Breast epithelium (tissue), 4 donors: ENCODE measurements around the gene SLC4A1AP. TPM values are rescaled to one million over a fixed set of nuclear protein-coding genes. Genes with fewer than 3 reads are reported as not detected.

Source experiments
- DNase-seq, 2 donors: peaks; one replicate each; pipeline ENCODE4 v3.0.0-alpha.2; 2019; ENCODE audit warnings: low spot score in 2 of 2
- H3K27ac ChIP-seq, 2 donors: fragments of 200-600 bp; sonication (generic) in 1 of 2; one replicate each; pipeline ENCODE4 v1.5.1; 2016 to 2019; ENCODE audit warnings: mild to moderate bottlenecking in 1 of 2
- H3K27me3 ChIP-seq, 2 donors: fragments of 200-600 bp; sonication (generic) in 1 of 2; one replicate each; pipeline versions ENCODE4 v1.5.1 to v1.6.0; 2017 to 2019; ENCODE audit warnings: control low read depth in 1 of 2, mild to moderate bottlenecking in 1 of 2
- H3K36me3 ChIP-seq: fragments of 200-600 bp; one replicate; pipeline ENCODE4 v1.5.1; 2019
- H3K4me1 ChIP-seq, 2 donors: fragments of 200-600 bp; sonication (generic); one replicate each; pipeline ENCODE4 v1.5.1; 2016 to 2019; ENCODE audit warnings: control low read depth in 1 of 2
- H3K4me3 ChIP-seq, 3 donors: fragments of 200-600 bp; sonication (generic); 1 replicate in 2 of 3; 2 replicates in 1 of 3; pipeline ENCODE4 v1.5.1; 2016 to 2019; ENCODE audit warnings: mild to moderate bottlenecking in 3 of 3, moderate library complexity in 2 of 3
- H3K9me3 ChIP-seq, 2 donors: fragments of 200-600 bp; sonication (generic) in 1 of 2; one replicate each; pipeline ENCODE4 v1.5.1; 2016 to 2019; ENCODE audit warnings: control low read depth in 1 of 2
- POLR2A ChIP-seq: fragments of 450-650 bp; IDR thresholded peaks from one replicate; pipeline ENCODE4 v1.6.1; 2016; ENCODE audit warnings: antibody characterized with exemption, mild to moderate bottlenecking, moderate library complexity
- POLR2AphosphoS5 ChIP-seq, 3 donors: sonication (generic); formaldehyde crosslinking; IDR thresholded peaks; one replicate each; pipeline ENCODE4 v1.6.1; 2017; ENCODE audit warnings: antibody characterized with exemption in 3 of 3
- intact Hi-C: fragments of 100-400 bp; cut with DNase I; formaldehyde crosslinking; loops from one replicate; pipeline ENCODE4 v1.15.1; 2023; ENCODE audit warnings: low total_unique reads
- total RNA-seq, 3 donors: library from RNA; depleted of rRNA; stranded (reverse); fragments of >200 nt; gene quantifications; one replicate each; pipeline ENCODE4 v1.1.0, GENCODE V29; 2016
- TF ChIP-seq, protein P1 (sequence below), 3 donors: fragments of 450-650 bp; IDR thresholded peaks; one replicate each; pipeline ENCODE4 v1.5.1; 2016 to 2017; ENCODE audit warnings: antibody characterized with exemption in 3 of 3, mild to moderate bottlenecking in 3 of 3, moderate library complexity in 3 of 3

SLC4A1AP gene, protein sequence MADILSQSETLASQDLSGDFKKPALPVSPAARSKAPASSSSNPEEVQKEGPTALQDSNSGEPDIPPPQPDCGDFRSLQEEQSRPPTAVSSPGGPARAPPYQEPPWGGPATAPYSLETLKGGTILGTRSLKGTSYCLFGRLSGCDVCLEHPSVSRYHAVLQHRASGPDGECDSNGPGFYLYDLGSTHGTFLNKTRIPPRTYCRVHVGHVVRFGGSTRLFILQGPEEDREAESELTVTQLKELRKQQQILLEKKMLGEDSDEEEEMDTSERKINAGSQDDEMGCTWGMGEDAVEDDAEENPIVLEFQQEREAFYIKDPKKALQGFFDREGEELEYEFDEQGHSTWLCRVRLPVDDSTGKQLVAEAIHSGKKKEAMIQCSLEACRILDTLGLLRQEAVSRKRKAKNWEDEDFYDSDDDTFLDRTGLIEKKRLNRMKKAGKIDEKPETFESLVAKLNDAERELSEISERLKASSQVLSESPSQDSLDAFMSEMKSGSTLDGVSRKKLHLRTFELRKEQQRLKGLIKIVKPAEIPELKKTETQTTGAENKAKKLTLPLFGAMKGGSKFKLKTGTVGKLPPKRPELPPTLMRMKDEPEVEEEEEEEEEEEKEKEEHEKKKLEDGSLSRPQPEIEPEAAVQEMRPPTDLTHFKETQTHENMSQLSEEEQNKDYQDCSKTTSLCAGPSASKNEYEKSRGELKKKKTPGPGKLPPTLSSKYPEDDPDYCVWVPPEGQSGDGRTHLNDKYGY
- total RNA-seq = 10 to 100 TPM; 23.3 to 27.1 (median 24.3) TPM

DNA sequence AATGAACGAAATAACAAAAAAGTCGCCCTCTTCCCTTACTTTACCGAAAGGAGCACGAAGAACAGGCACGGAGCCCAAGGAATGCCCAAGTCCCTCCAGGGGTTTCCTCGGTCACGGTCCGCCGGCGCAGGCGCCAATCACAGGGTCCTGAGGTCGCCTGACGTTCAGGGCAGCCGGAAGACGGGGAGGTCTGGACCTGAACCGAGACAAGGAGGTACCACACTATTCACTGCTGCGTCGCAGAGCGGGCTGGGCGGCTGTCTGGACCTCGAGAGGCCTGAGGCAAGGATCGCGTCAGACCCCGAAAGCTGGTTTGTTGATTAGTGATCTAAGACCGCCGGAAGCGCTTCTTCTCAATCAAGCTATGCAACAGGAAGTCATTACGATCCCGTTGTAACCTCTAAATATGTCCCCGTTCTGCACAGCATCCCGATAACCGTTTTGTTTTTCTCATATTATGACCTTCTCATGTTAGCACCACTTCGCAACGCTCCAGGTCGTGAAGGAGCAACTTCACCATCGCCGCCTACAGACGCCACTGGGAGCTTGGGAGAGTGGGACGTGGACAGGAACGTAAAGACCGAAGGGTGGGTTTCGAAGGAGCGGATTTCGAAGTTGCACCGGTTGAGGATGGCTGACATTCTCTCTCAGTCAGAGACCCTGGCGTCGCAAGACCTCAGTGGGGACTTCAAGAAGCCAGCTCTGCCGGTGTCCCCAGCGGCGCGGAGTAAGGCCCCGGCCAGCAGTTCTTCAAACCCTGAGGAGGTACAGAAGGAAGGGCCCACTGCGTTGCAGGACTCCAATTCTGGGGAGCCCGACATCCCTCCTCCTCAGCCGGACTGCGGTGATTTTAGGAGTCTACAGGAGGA lies at the start of gene SLC4A1AP, which contains the start of gene SUPT7L:
Gene SLC4A1AP, plus strand, starts transcription at position 605 of the 869 bp plus-strand sequence. Its CDS starts 26 bp downstream, at position 631.
Gene SUPT7L, minus strand, starts transcription at position 330 of the 869 bp plus-strand sequence. CDS start 1,422 bp downstream, outside the sequence.
- H3K4me1 ChIP-seq = peaks cover 0 to 5% of the 10 kb centered on the region in 2 donors
- H3K27me3 ChIP-seq = no peaks in the 10 kb centered on the region
- intact Hi-C loops = no loop called here
- H3K9me3 ChIP-seq = no peaks in the 10 kb centered on the region
- H3K27ac ChIP-seq = peak within 1 kb of the TSS; percentile 86 to 96
- DNase-seq = peak; percentile 43 to 65
- H3K4me3 ChIP-seq = peak within 1 kb of the TSS; percentile 76 to 95 (median 77)
- TF ChIP-seq, protein P1, sequence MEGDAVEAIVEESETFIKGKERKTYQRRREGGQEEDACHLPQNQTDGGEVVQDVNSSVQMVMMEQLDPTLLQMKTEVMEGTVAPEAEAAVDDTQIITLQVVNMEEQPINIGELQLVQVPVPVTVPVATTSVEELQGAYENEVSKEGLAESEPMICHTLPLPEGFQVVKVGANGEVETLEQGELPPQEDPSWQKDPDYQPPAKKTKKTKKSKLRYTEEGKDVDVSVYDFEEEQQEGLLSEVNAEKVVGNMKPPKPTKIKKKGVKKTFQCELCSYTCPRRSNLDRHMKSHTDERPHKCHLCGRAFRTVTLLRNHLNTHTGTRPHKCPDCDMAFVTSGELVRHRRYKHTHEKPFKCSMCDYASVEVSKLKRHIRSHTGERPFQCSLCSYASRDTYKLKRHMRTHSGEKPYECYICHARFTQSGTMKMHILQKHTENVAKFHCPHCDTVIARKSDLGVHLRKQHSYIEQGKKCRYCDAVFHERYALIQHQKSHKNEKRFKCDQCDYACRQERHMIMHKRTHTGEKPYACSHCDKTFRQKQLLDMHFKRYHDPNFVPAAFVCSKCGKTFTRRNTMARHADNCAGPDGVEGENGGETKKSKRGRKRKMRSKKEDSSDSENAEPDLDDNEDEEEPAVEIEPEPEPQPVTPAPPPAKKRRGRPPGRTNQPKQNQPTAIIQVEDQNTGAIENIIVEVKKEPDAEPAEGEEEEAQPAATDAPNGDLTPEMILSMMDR (IDR thresholded peaks at IDR 0.05) = no peak
- no peak for TF ChIP-seq POLR2A
- TF ChIP-seq POLR2AphosphoS5 (IDR thresholded peaks at IDR 0.05) = peak; percentile 89 to 97 (median 92)
- H3K36me3 ChIP-seq = no peaks in the 10 kb centered on the region

DNA sequence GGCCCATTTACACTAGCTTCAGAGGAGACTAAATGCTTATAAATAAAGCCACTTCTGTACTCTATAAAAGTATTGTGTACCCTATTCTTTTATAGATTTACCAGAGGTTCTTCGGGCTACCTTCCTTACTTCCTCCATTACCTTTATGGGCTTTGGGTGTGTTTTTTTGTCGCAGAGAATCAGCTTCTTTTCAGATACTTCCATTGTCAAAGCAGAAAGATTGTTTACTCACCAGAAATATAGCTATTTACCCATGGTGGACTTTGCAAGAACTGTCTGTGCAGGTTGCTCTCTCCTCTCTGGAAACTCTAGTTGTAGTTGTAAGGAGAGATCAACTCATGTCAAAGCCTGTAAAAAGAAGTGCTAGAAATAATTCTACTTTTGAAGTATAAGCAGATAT lies 49.7 kb upstream of the SLC4A1AP start:
- DNase-seq = no peak
- H3K36me3 ChIP-seq = no peaks in the 10 kb centered on the region
- no peaks in the 10 kb centered on the region for H3K4me1 ChIP-seq
- TF ChIP-seq, protein P1 (IDR thresholded peaks at IDR 0.05) = no peak
- no peak for TF ChIP-seq POLR2A
- no peak for TF ChIP-seq POLR2AphosphoS5 (IDR thresholded peaks at IDR 0.05)
- H3K27me3 ChIP-seq = no peaks in the 10 kb centered on the region
- H3K27ac ChIP-seq = no peak overlapping the region
- intact Hi-C loops = no loop called here
- no peak overlapping the region for H3K4me3 ChIP-seq
- no peaks in the 10 kb centered on the region for H3K9me3 ChIP-seq

GRCh38 chr2:27615316-27615715 lies 48.4 kb upstream of the SLC4A1AP start:
- intact Hi-C loops = no loop called here
- TF ChIP-seq POLR2AphosphoS5 (IDR thresholded peaks at IDR 0.05) (no peak), POLR2A (no peak)
- TF ChIP-seq, protein P1 (IDR thresholded peaks at IDR 0.05) = no peak
- H3K27ac ChIP-seq = no peak overlapping the region
- no peak for DNase-seq
- no peaks in the 10 kb centered on the region for H3K36me3 ChIP-seq
- H3K27me3 ChIP-seq = no peaks in the 10 kb centered on the region
- no peaks in the 10 kb centered on the region for H3K4me1 ChIP-seq
- H3K4me3 ChIP-seq = no peak overlapping the region
- H3K9me3 ChIP-seq = no peaks in the 10 kb centered on the region

DNA sequence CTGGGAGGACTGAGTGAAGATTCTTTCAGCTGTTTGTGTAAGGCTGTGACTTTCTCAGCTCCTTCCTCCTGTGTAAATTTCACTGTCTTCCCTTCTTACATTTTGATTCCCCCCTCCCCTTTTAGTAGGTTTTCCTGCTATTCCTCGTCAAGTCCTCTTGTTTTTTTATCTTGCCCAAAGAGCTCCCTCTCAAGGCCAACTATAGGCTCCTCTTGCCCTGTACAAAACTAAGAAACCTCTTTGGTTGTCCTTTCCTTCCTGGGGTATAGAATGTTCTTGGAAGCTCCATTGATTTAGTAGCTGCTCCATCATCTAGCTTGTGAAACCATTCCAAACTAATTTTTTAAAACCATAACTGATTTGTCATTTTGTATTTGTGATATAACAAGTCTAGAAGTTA lies 42.2 kb upstream of the SLC4A1AP start:
- DNase-seq = no peak
- intact Hi-C loops = no loop called here
- Histone ChIP-seq H3K36me3 (no peaks in the 10 kb centered on the region), H3K4me3 (no peak overlapping the region), H3K27ac (no peak overlapping the region), H3K4me1 (no peaks in the 10 kb centered on the region), H3K27me3 (no peaks in the 10 kb centered on the region), H3K9me3 (no peaks in the 10 kb centered on the region)
- TF ChIP-seq POLR2AphosphoS5 (IDR thresholded peaks at IDR 0.05) (no peak), POLR2A (no peak)
- TF ChIP-seq, protein P1 (IDR thresholded peaks at IDR 0.05) = no peak
